GM21737 (cell line): ENCODE data around the gene MYRF.

Experiments used
- ATAC-seq: cut with Tn5 transposase; IDR thresholded peaks from one replicate; pipeline ENCODE4 v1.9.1; 2021; ENCODE audit warnings: mild to moderate bottlenecking, moderate library complexity; ENCODE audit not compliant: unreplicated experiment

Gene MYRF

GRCh38 chr11:61757213-61757862, 4.9 kb downstream of the MYRF start:
- no peak for ATAC-seq

- no peak for ATAC-seq
These were observed 8.5 kb downstream of the MYRF start for GRCh38 chr11:61760946-61761345.

GRCh38 chr11:61761440-61762222, 9.2 kb downstream of the MYRF start:
- ATAC-seq, result no peak

- ATAC-seq, result no peak
These were observed 9.8 kb downstream of the MYRF start for GRCh38 chr11:61762223-61762615.

- ATAC-seq, result no peak
These were observed 10.4 kb downstream of the MYRF start for GRCh38 chr11:61762798-61763197.

GRCh38 chr11:61763930-61764605, 11.6 kb downstream of the MYRF start:
- ATAC-seq, result no peak

GRCh38 chr11:61764606-61765260, 12.3 kb downstream of the MYRF start:
- no peak for ATAC-seq

GRCh38 chr11:61765550-61766253, 13.3 kb downstream of the MYRF start:
- no peak for ATAC-seq

GRCh38 chr11:61766353-61766841, 14.0 kb downstream of the MYRF start:
- no peak for ATAC-seq

GRCh38 chr11:61768376-61769076, 16.1 kb downstream of the MYRF start:
- ATAC-seq, result no peak

- no peak for ATAC-seq
These were observed 16.9 kb downstream of the MYRF start for GRCh38 chr11:61769169-61769920.

GRCh38 chr11:61769946-61770683, 17.7 kb downstream of the MYRF start:
- ATAC-seq, result no peak

- no peak for ATAC-seq
These were observed 18.9 kb downstream of the MYRF start for GRCh38 chr11:61771195-61771894.

- ATAC-seq, result no peak
These were observed 19.6 kb downstream of the MYRF start for GRCh38 chr11:61771985-61772455.

GRCh38 chr11:61773356-61773755, 20.9 kb downstream of the MYRF start:
- ATAC-seq, result no peak

GRCh38 chr11:61773809-61774208, 21.4 kb downstream of the MYRF start:
- ATAC-seq, result no peak

GRCh38 chr11:61774411-61774810, 22.0 kb downstream of the MYRF start:
- ATAC-seq, result no peak

- no peak for ATAC-seq
These were observed 22.7 kb downstream of the MYRF start for GRCh38 chr11:61775106-61775505.
